Thymus (tissue), 11 donors: ENCODE results near the gene PAPPA2. TPM values are rescaled to one million over a fixed set of nuclear protein-coding genes. Genes with fewer than 3 reads are reported as not detected.

Experiments
- DNase-seq, 9 donors: peaks; one replicate each; pipeline ENCODE4 v3.0.0-alpha.2; 2013; ENCODE audit warnings: low spot score in 9 of 9, low read depth in 6 of 9, missing footprints in 1 of 9
- H3K27ac ChIP-seq, 2 donors: one replicate each; pipeline ENCODE4 v1.5.1; 2013; ENCODE audit warnings: control low read depth in 1 of 2, low read depth in 1 of 2, low read length in 1 of 2, mild to moderate bottlenecking in 1 of 2, moderate library complexity in 1 of 2
- H3K27me3 ChIP-seq, 2 donors: one replicate each; pipeline ENCODE4 v1.5.1; 2013; ENCODE audit warnings: low read length in 1 of 2; ENCODE audit not compliant: control insufficient read depth in 2 of 2, insufficient read depth in 1 of 2
- H3K36me3 ChIP-seq, 2 donors: one replicate each; pipeline ENCODE4 v1.5.1; 2013; ENCODE audit warnings: low read length in 1 of 2, mild to moderate bottlenecking in 1 of 2, moderate library complexity in 1 of 2; ENCODE audit not compliant: control insufficient read depth in 2 of 2, insufficient read depth in 2 of 2
- H3K4me1 ChIP-seq, 2 donors: one replicate each; pipeline ENCODE4 v1.5.1; 2013; ENCODE audit warnings: low read length in 2 of 2; ENCODE audit not compliant: control insufficient read depth in 2 of 2, insufficient read depth in 2 of 2
- H3K4me3 ChIP-seq, 2 donors: one replicate each; pipeline ENCODE4 v1.5.1; 2013; ENCODE audit warnings: low read length in 2 of 2, control low read depth in 1 of 2, mild to moderate bottlenecking in 1 of 2
- H3K9me3 ChIP-seq, 2 donors: one replicate each; pipeline ENCODE4 v1.5.1; 2013; ENCODE audit warnings: low read length in 1 of 2, mild to moderate bottlenecking in 1 of 2; ENCODE audit not compliant: control insufficient read depth in 2 of 2, insufficient read depth in 1 of 2
- WGBS: extraction: QIAGEN DNeasy Blood & Tissue Kit; methylation state at CpG from one replicate; pipeline ENCODE4 v1.1.7; 2013; 5-methylcytosine and 5-hydroxymethylcytosine counted together
- polyA plus RNA-seq: library from polyadenylated mRNA; stranded (reverse); fragments of 200-250 nt; gene quantifications from one replicate; pipeline ENCODE4 v1.2.3, GENCODE V29; 2013
- total RNA-seq: library from RNA; stranded (reverse); fragments of 120-200 nt; gene quantifications from one replicate; pipeline ENCODE4 v1.2.4, GENCODE V29; 2013
- donor health status: healthy.

PAPPA2 gene
- total and polyA plus RNA-seq, 2 donors, result 0.02 to 0.28 TPM

- Histone ChIP-seq H3K36me3 (no peaks in the 10 kb centered on the region), H3K4me3 (no peak overlapping the region), H3K9me3 (no peaks in the 10 kb centered on the region), H3K4me1 (no peaks in the 10 kb centered on the region), H3K27me3 (no peaks in the 10 kb centered on the region), H3K27ac (no peak overlapping the region)
- no peak for DNase-seq
- 81% methylated on average over 3 of the region's 3 CpGs for WGBS
These were observed 238.3 kb downstream of the PAPPA2 start for GRCh38 chr1:176701151-176701866.

GRCh38 chr1:176702901-176703300, 239.9 kb downstream of the PAPPA2 start:
- Histone ChIP-seq H3K4me3 (no peak overlapping the region), H3K27me3 (no peaks in the 10 kb centered on the region), H3K27ac (no peak overlapping the region), H3K36me3 (no peaks in the 10 kb centered on the region), H3K4me1 (no peaks in the 10 kb centered on the region), H3K9me3 (no peaks in the 10 kb centered on the region)
- no peak for DNase-seq
- WGBS, result 89% methylated on average over 3 of the region's 3 CpGs

GRCh38 chr1:176705585-176705984, 242.6 kb downstream of the PAPPA2 start:
- H3K4me3 ChIP-seq, result no peak overlapping the region
- no peaks in the 10 kb centered on the region for H3K4me1 ChIP-seq
- no peak overlapping the region for H3K27ac ChIP-seq
- no peaks in the 10 kb centered on the region for H3K36me3 ChIP-seq
- no peaks in the 10 kb centered on the region for H3K27me3 ChIP-seq
- WGBS, result 86% methylated on average over 1 of the region's 1 CpG
- H3K9me3 ChIP-seq, result no peaks in the 10 kb centered on the region
- DNase-seq, result no peak

GRCh38 chr1:176717066-176717750, 254.2 kb downstream of the PAPPA2 start:
- Histone ChIP-seq H3K9me3 (no peaks in the 10 kb centered on the region), H3K36me3 (no peaks in the 10 kb centered on the region), H3K27me3 (no peaks in the 10 kb centered on the region), H3K4me1 (no peaks in the 10 kb centered on the region), H3K27ac (no peak overlapping the region), H3K4me3 (no peak overlapping the region)
- WGBS, result 98% methylated on average over 2 of the region's 2 CpGs
- DNase-seq, result no peak

- no peak for DNase-seq
- Histone ChIP-seq H3K4me3 (no peak overlapping the region), H3K36me3 (no peaks in the 10 kb centered on the region), H3K9me3 (no peaks in the 10 kb centered on the region), H3K27me3 (no peaks in the 10 kb centered on the region), H3K27ac (no peak overlapping the region), H3K4me1 (no peaks in the 10 kb centered on the region)
- 67% methylated on average over 4 of the region's 4 CpGs for WGBS
These were observed 256.5 kb downstream of the PAPPA2 start for GRCh38 chr1:176719447-176719846.

GRCh38 chr1:176720838-176721237, 257.9 kb downstream of the PAPPA2 start:
- no peak overlapping the region for H3K27ac ChIP-seq
- WGBS, result 95% methylated on average over 1 of the region's 1 CpG
- H3K4me1 ChIP-seq, result no peaks in the 10 kb centered on the region
- no peaks in the 10 kb centered on the region for H3K9me3 ChIP-seq
- no peaks in the 10 kb centered on the region for H3K27me3 ChIP-seq
- no peak for DNase-seq
- H3K36me3 ChIP-seq, result no peaks in the 10 kb centered on the region
- no peak overlapping the region for H3K4me3 ChIP-seq

- WGBS, result 81% methylated on average over 1 of the region's 1 CpG
- Histone ChIP-seq H3K4me1 (no peaks in the 10 kb centered on the region), H3K36me3 (no peaks in the 10 kb centered on the region), H3K27me3 (no peaks in the 10 kb centered on the region), H3K27ac (no peak overlapping the region), H3K9me3 (no peaks in the 10 kb centered on the region), H3K4me3 (no peak overlapping the region)
- no peak for DNase-seq
These were observed 270.7 kb downstream of the PAPPA2 start for GRCh38 chr1:176733661-176734060.

GRCh38 chr1:176735201-176735600, 272.2 kb downstream of the PAPPA2 start:
- no peaks in the 10 kb centered on the region for H3K27me3 ChIP-seq
- H3K27ac ChIP-seq, result no peak overlapping the region
- H3K36me3 ChIP-seq, result no peaks in the 10 kb centered on the region
- no peaks in the 10 kb centered on the region for H3K4me1 ChIP-seq
- no peak overlapping the region for H3K4me3 ChIP-seq
- no peak for DNase-seq
- 96% methylated on average over 1 of the region's 1 CpG for WGBS
- no peaks in the 10 kb centered on the region for H3K9me3 ChIP-seq

- Histone ChIP-seq H3K36me3 (no peaks in the 10 kb centered on the region), H3K4me3 (no peak overlapping the region), H3K27me3 (no peaks in the 10 kb centered on the region), H3K27ac (no peak overlapping the region), H3K9me3 (no peaks in the 10 kb centered on the region), H3K4me1 (no peaks in the 10 kb centered on the region)
- DNase-seq, result no peak
These were observed 273.0 kb downstream of the PAPPA2 start for GRCh38 chr1:176736015-176736414.
